ENCODE results near the gene CCNI.
"Not testable (repeated sequence)": the region's sequence is repeated elsewhere in the genome, so short reads cannot be mapped to it uniquely, and the experiment has no call there.

The CCNI gene

GRCh38 chr4:77080806-77081205 lies 5.0 kb upstream of the CCNI start:
- DNase-seq, result not testable (repeated sequence)

DNA sequence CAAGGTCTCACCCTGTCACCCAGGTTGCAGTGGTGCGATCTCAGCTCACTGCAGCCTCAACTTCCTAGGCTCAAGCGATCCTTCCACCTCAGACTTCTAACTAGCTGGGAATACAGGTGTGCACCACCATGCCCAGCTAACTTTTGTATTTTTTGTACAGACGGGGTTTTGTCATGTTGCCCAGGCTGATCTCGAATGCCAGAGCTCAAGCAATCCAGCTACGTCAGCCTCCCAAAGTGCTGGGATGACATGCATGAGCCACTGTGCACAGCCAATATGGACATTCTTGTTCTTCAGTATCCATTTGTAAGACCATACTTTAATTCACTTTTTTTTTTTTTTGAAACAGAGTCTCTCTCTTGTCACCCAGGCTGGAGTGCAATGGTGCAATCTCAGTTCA lies 3.5 kb upstream of the CCNI start:
- no peak for DNase-seq

DNA sequence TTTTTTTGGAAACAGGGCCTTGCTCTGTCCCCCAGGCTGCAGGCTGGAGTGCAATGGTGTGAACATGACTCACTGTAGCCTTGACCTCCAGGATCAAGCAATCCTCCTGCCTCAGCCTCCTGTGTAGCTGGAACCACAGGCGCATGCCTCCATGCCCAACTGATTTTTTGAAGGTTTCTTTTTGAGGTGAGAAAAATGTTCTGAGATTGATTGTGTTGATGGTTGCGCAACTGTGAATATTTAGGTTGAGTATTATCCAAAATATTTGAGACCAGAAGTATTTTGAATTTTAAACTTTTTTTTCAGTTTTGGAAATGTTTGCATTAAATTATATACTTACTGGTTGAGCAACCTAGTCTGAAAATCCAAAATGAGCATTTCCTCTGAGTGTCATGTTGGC lies 2.6 kb upstream of the CCNI start:
- no peak for DNase-seq

DNA sequence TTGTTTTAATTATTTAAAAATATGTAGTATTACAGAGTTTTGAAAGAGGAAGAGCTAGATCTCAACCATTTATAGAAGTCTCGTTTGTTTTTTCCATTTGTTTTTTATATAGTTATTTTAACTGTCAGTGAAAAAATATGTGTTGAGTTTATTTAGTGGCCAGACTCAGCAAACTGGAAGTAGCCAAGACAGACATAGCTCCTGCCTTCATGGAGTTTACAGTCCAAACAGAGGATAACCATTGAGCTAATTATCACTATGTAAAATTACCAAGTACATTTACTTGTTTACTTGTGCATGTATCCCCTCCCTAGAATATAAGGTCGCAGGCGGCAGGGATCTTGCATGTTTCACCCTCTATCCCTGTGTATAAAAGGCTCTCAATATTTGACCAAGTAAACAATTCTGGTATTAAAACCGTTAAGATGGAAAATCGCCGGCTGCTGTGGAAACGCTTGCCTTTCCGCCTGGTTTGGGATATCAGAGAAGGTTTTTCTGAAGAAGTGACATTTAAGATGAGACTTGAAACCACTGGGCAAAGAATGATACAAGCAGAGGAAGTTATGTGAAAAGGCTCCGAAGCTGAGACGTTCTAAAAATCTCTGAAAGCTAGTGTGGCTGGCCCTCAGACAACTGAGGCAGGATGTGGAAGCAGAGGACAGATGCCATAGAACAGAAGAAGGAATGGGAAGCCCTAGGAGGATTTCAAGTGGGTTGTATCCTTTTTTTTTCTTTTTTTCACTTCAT lies 1.3 kb upstream of the CCNI start:
- DNase-seq, result no peak

DNA sequence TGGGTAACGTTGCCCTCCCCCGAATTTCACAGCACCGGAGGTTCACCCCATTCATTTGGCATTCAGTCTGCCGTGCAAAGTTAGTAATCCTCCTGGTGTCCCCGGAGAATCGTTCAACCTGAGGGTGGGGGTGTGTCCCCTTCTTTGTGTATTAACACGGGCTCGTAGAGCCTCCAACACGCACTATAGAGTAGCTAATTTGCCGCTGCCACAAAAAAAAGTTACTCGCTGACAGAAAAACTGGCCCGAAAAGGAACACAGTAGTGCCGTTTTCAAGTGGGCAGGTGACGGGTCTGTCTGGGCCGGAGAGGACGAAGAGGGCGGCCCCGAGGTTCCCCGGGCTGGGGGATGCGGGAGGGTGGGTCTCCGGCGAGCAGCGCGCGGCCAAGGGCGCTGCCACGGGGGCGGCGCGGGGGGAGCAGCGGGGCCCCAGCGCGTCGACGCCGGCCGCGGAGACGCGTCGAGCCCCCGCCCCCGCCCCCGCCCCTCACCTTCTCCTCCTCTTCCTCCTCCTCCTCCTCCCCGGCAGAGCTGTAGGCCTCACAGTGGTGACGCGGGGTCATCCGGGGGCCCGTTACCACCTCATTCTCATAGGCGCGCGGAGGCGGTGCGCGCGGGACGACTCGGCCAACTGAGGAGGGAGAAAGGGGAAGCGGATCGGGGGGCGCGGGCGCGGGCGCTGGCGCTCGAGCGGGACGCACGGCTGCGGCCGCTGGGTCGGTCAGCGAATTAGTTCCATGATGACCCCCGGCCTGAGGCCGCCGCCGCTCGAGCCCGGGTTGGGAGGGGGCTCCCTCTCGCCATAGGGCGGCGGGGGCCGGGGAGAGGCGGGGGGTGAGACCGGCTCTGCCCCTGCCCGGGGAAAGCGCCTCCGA lies 571 bp downstream of the CCNI start:
- peak; percentile 81 for DNase-seq

- peak; percentile 11 for DNase-seq
Observed at GRCh38 chr4:77074381-77074831, 1.4 kb downstream of the CCNI start.

DNA sequence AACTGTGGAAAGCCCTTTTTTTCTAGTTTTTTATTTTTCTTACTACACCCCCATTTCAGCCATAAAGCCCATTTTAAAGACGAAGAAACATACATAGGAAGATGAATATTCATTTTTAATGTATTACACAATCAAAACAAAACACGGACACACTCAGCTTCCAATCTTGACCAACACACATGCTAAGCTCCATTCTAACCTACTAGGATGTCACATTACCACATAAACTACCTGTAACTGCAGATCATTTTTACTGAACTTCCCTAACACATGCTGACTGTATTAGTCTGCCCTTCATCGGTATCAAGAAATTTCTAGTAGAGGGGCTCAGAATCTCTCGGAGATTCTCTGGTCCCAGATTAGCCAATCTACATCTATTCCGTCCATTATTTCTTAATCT lies 1.8 kb downstream of the CCNI start:
- DNase-seq, result no peak

- DNase-seq, result no peak
Observed at GRCh38 chr4:77073106-77073809, 2.5 kb downstream of the CCNI start.

GRCh38 chr4:77072195-77072753 lies 3.5 kb downstream of the CCNI start:
- DNase-seq, result peak; percentile 1

DNA sequence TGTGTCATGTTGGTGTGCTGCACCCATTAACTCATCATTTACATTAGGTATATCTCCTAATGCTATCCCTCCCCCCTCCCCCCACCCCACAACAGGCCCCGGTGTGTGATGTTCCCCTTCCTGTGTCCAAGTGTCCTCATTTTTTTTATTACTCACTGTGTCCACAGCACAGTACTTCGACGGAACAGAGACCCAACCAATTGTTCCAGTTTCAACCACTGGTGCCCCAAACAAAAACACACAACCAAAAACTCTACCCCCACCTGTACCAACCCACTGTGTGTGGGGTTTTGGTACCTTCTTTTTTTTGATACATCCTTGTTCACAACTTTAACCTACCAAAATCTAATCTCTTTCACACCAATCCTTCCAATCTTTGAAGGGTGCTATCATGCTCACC lies 6.3 kb downstream of the CCNI start:
- DNase-seq, result not testable (repeated sequence)

- DNase-seq, result no peak
Observed at GRCh38 chr4:77065382-77065781, 10.4 kb downstream of the CCNI start.

DNA sequence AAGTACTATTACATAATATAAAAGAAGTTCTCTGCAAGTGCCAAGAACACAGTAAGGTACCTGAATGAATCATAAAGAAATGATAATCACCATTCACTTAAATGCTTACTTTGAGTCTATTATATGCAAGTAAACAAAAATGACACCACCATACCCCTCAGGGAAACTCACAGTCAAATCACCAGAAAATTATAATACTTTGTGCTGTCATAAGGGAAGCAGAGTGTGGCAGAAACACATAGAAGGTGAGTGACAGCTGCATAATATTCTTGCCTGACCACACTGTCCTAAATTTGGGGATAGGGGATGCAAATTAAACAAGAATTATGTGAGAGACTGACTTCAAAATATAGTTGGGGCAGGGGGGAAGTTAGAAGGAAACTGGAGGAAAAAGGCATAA lies 12.9 kb downstream of the CCNI start:
- DNase-seq, result no peak

DNA sequence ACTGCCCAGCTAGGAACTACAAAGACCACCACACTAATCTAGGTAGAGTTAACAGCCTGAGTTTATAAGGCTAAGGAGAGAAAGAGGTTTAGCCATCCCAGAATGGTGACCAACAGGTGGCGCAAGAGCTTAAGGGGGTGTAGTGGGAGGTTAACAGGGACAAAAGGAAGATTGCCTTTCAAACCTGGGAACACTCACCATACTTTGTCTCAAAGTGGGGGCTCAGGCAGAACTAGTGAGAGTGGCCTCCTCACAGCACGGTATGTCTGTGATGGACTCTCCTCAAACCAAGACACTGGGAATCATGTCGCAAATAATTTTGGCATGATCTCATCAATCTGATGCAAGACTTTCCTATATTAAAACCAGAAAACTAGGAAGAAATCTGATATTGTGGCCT lies 23.4 kb downstream of the CCNI start:
- DNase-seq, result peak; percentile 45

DNA sequence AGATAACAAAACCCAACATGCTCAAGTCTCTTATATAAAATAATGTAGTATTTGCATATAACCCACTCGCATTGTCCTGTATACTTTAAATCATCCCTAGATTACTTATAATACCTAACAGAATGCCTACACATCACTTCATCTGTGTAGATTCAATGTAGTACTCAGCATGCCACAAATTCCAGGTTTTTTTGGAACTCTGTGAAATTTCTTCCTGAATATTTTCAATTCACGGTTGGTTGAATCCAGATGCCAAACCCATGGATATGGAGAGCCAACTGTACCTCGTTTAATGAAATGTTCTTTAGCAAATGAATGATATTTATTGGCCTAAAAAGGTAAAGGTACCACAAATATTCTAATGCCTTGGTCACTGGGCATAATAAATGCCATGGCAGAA lies 24.8 kb downstream of the CCNI start:
- DNase-seq, result no peak

- DNase-seq, result no peak
Observed at GRCh38 chr4:77047037-77047436, 28.8 kb downstream of the CCNI start.

DNA sequence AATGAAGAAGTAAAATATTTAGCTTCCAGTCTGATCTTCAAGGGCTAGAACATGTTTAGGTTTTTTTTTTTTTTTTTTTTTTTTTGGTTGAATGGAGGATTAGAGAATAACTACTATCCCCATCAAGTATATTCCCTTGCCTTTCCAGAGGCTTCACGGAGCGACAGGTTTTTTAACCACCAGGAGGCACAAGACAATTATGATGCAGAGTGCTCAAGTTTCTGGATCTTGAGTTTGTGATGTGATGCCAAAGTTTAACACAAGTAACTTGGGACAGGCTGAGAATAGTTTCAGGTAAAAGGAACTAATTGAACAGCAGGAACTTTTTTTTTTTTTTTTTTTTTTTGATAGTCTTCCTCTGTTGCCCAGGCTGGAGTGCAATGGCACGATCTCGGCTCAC lies 30.3 kb downstream of the CCNI start:
- DNase-seq, result no peak

- DNase-seq, result peak; percentile 3
Observed at GRCh38 chr4:77044461-77045150, 31.2 kb downstream of the CCNI start.

DNA sequence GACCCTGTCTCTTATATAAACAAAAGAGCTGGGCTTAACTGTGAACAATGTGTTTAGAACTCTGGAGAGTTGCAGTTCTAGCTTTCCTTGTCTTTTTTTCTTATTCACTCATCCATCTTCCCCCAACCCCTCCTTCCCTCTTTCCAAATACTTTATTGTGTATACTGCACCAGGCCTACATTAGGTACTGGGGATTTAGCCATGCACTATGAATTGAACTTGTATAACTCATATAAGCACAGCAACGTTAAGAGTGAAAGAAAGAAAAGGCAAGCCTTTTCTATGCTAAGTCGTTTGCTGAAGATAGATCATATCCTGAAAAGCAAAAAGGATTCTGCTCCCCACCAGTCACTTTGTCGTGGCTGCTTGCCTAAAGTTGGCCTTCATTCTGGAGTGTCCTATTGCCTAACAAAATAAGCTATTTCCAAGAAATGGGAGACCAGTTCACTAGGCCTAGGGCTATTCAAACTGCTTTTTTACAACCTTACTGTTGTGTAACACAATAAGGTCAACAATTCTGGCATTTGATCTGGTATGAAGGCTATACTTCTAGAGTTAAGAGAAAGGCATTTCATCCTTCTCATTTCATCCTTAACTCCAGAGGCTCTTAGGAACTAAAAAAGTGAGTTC lies 32.2 kb downstream of the CCNI start:
- DNase-seq, result no peak

GRCh38 chr4:77040854-77041725 lies 34.7 kb downstream of the CCNI start:
- DNase-seq, result no peak

GRCh38 chr4:77040270-77040669 lies 35.5 kb downstream of the CCNI start:
- no peak for DNase-seq

DNA sequence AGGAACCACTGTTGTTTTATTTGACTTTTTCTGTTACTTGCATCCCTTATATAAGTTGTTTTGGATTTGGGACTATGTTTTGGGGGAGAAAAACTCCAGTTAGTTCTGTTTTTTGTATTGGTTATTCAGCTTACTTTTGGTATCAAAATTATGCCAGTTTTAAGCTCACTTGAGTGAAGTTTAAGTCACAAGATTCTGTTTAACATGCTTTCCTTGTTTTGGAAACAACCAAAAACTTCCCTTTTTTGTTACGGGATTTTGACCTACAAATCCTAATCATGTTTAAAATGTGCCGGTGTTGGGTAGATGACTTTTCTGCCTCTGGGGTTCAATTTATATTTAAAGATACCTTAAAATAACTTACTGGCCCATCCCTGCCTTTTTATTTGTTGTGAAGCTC lies 36.0 kb downstream of the CCNI start:
- no peak for DNase-seq
